Ishikawa (cell line): ENCODE results near the gene GMCL2.
A peak's percentile ranks its signal among the peaks of the same experiment; 100 is the strongest.

ENCODE experiments used
- CEBPB ChIP-seq: IDR thresholded peaks from 2 replicates; pipeline ENCODE4 v1.6.1; 2012
- CREB1 ChIP-seq: IDR thresholded peaks from 2 replicates; pipeline ENCODE4 v1.6.1; 2012; ENCODE audit warnings: low read depth
- EGR1 ChIP-seq: IDR thresholded peaks from 2 replicates; pipeline ENCODE4 v1.6.1; 2012
- EP300 ChIP-seq: IDR thresholded peaks from 2 replicates; pipeline ENCODE4 v1.6.1; 2012; ENCODE audit warnings: borderline replicate concordance
- FOXM1 ChIP-seq: IDR thresholded peaks from 2 replicates; pipeline ENCODE4 v1.6.1; 2012; ENCODE audit warnings: low read depth, borderline replicate concordance
- NFIC ChIP-seq: IDR thresholded peaks from 2 replicates; pipeline ENCODE4 v1.6.1; 2012
- RAD21 ChIP-seq: IDR thresholded peaks from 2 replicates; pipeline ENCODE4 v1.6.1; 2012; ENCODE audit warnings: low read depth
- TAF1 ChIP-seq: IDR thresholded peaks from 2 replicates; pipeline ENCODE4 v1.6.1; 2012; ENCODE audit warnings: low read depth, mild to moderate bottlenecking
- TCF12 ChIP-seq: IDR thresholded peaks from 2 replicates; pipeline ENCODE4 v1.6.1; 2012; ENCODE audit warnings: low read depth
- TEAD4 ChIP-seq: IDR thresholded peaks from 2 replicates; pipeline ENCODE4 v1.6.1; 2012
- USF1 ChIP-seq: IDR thresholded peaks from 2 replicates; pipeline ENCODE4 v1.6.1; 2012
- YY1 ChIP-seq: IDR thresholded peaks from 2 replicates; pipeline ENCODE4 v1.6.1; 2012; ENCODE audit warnings: low read depth
- ZBTB7A ChIP-seq: IDR thresholded peaks from 2 replicates; pipeline ENCODE4 v1.6.1; 2012; ENCODE audit warnings: low read depth
- TF ChIP-seq, protein P1 (sequence below): IDR thresholded peaks from 2 replicates; pipeline ENCODE4 v1.6.1; 2012; ENCODE audit warnings: low read depth, mild to moderate bottlenecking
- TF ChIP-seq, protein P2 (sequence below): IDR thresholded peaks from 2 replicates; pipeline ENCODE4 v1.6.1; 2012

Gene GMCL2

DNA sequence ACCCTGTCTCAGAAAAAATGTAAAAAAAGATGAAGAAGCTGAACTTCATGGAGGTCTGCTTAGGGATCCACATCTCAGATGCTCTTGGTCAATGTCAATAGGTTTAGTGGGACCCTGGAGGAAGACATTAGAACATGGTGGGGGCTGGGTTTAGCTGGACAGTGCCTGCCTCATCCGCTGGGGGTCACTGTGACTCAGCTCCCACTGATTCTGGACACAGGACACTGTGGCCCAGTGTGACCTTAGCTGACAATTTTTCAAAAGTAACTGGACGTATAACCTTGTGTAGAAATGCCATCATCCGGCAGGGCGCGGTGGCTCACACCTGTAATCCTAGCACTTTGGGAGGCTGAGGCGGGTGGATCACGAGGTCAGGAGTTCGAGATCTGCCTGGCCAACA lies 9.8 kb upstream of the GMCL2 start:
- TF ChIP-seq CREB1 = no peak
- no peak for TF ChIP-seq EP300
- peak; percentile 24; the same call in 1 of the 2 replicates for TF ChIP-seq RAD21

- TF ChIP-seq, protein P1, sequence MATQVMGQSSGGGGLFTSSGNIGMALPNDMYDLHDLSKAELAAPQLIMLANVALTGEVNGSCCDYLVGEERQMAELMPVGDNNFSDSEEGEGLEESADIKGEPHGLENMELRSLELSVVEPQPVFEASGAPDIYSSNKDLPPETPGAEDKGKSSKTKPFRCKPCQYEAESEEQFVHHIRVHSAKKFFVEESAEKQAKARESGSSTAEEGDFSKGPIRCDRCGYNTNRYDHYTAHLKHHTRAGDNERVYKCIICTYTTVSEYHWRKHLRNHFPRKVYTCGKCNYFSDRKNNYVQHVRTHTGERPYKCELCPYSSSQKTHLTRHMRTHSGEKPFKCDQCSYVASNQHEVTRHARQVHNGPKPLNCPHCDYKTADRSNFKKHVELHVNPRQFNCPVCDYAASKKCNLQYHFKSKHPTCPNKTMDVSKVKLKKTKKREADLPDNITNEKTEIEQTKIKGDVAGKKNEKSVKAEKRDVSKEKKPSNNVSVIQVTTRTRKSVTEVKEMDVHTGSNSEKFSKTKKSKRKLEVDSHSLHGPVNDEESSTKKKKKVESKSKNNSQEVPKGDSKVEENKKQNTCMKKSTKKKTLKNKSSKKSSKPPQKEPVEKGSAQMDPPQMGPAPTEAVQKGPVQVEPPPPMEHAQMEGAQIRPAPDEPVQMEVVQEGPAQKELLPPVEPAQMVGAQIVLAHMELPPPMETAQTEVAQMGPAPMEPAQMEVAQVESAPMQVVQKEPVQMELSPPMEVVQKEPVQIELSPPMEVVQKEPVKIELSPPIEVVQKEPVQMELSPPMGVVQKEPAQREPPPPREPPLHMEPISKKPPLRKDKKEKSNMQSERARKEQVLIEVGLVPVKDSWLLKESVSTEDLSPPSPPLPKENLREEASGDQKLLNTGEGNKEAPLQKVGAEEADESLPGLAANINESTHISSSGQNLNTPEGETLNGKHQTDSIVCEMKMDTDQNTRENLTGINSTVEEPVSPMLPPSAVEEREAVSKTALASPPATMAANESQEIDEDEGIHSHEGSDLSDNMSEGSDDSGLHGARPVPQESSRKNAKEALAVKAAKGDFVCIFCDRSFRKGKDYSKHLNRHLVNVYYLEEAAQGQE = no peak
- TF ChIP-seq YY1 (no peak), FOXM1 (no peak)
- TF ChIP-seq, protein P2, sequence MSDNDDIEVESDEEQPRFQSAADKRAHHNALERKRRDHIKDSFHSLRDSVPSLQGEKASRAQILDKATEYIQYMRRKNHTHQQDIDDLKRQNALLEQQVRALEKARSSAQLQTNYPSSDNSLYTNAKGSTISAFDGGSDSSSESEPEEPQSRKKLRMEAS = no peak
These were observed 9.2 kb upstream of the GMCL2 start for GRCh38 chr5:178196281-178196812.

- TF ChIP-seq USF1 (no peak), NFIC (no peak), RAD21 (no peak), FOXM1 (no peak), ZBTB7A (no peak), EP300 (no peak), YY1 (no peak)
- TF ChIP-seq, protein P2 = no peak
These were observed 6.9 kb upstream of the GMCL2 start for GRCh38 chr5:178194026-178194425.

GRCh38 chr5:178193251-178193809 lies 6.2 kb upstream of the GMCL2 start:
- TF ChIP-seq EGR1 (no peak), CREB1 (no peak), TCF12 (no peak), EP300 (no peak), FOXM1 (no peak), TAF1 (no peak), YY1 (no peak)
- TF ChIP-seq, protein P1 = no peak
- TF ChIP-seq, protein P2 = no peak

DNA sequence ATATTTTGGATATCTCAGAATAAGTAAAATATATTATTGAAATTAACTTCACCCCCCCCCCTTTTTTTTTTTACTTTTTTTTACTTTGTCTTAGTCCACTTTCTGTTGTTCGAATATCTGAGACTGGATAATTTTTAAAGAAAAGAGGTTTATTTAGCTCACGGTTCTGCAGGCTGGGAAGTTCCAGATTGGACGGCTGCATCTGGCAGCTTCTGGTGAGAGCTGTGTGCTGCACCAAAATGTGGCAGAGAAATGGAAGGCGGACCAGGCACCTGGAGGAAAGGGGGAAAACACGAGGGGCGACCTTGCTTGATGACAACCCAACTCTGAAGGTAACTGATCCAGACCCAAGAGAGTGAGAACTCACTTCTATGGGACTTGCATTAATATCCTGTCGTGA lies 5.6 kb upstream of the GMCL2 start:
- TF ChIP-seq TCF12 (no peak), NFIC (no peak), FOXM1 (no peak), ZBTB7A (no peak), YY1 (no peak), TEAD4 (no peak), CREB1 (no peak), TAF1 (no peak), EP300 (no peak), USF1 (no peak), EGR1 (no peak)
- TF ChIP-seq, protein P2 = no peak

GRCh38 chr5:178192244-178192643 lies 5.1 kb upstream of the GMCL2 start:
- TF ChIP-seq RAD21 (no peak), CEBPB (peak; percentile 73)
- TF ChIP-seq, protein P1 = no peak
